ENCODE measurements around the gene PDE11A.

The PDE11A gene

GRCh38 chr2:177822941-177823340 lies 249.6 kb downstream of the PDE11A start:
- ATAC-seq: no peak

GRCh38 chr2:177818412-177818811 lies 254.2 kb downstream of the PDE11A start:
- TF ChIP-seq ZNF70 (CRISPR knock-in tag; IDR thresholded peaks at IDR 0.05): no peak
- TF ChIP-seq CSRNP3 (CRISPR knock-in tag; IDR thresholded peaks at IDR 0.05): no peak
- no peak for TF ChIP-seq ZFP3 (CRISPR knock-in tag; IDR thresholded peaks at IDR 0.05)
- no peak for TF ChIP-seq OSR1 (CRISPR knock-in tag; IDR thresholded peaks at IDR 0.05)
- no peak for TF ChIP-seq TSHZ2 (CRISPR knock-in tag; IDR thresholded peaks at IDR 0.05)
- no peak for TF ChIP-seq TCF4 (CRISPR knock-in tag; IDR thresholded peaks at IDR 0.05; ENCODE audit: borderline replicate concordance)
- no peak for TF ChIP-seq BACH2 (CRISPR knock-in tag; IDR thresholded peaks at IDR 0.05; ENCODE audit: borderline replicate concordance)
- no peak for TF ChIP-seq SNAI2 (CRISPR knock-in tag; IDR thresholded peaks at IDR 0.05)
- TF ChIP-seq ISL1 (CRISPR knock-in tag; IDR thresholded peaks at IDR 0.05): no peak
- no peak for TF ChIP-seq CSDC2 (CRISPR knock-in tag; IDR thresholded peaks at IDR 0.05)
- TF ChIP-seq RARB (CRISPR knock-in tag; IDR thresholded peaks at IDR 0.05): no peak
- no peak for TF ChIP-seq ZFP30 (CRISPR knock-in tag; IDR thresholded peaks at IDR 0.05)
- no peak for TF ChIP-seq PATZ1 (CRISPR knock-in tag; IDR thresholded peaks at IDR 0.05; ENCODE audit: borderline replicate concordance)
- no peak for TF ChIP-seq ARNTL (CRISPR knock-in tag; IDR thresholded peaks at IDR 0.05; ENCODE audit: borderline replicate concordance, low read depth)
- no peak for TF ChIP-seq ESRRG (CRISPR knock-in tag; IDR thresholded peaks at IDR 0.05)
- TF ChIP-seq PPARA (CRISPR knock-in tag; IDR thresholded peaks at IDR 0.05; ENCODE audit: borderline replicate concordance): no peak
- TF ChIP-seq CREB5 (CRISPR knock-in tag; IDR thresholded peaks at IDR 0.05; ENCODE audit: low read depth): no peak
- no peak for TF ChIP-seq TOX (CRISPR knock-in tag; IDR thresholded peaks at IDR 0.05; ENCODE audit: borderline replicate concordance)
- TF ChIP-seq ZC3H10 (CRISPR knock-in tag; IDR thresholded peaks at IDR 0.05): no peak

More at GRCh38 chr2:177822941-177823340, 249.6 kb downstream of the PDE11A start:
- no peak for TF ChIP-seq CREB5 (CRISPR knock-in tag; IDR thresholded peaks at IDR 0.05; ENCODE audit: low read depth)
- TF ChIP-seq ZNF70 (CRISPR knock-in tag; IDR thresholded peaks at IDR 0.05): no peak
- no peak for TF ChIP-seq OSR1 (CRISPR knock-in tag; IDR thresholded peaks at IDR 0.05)
- TF ChIP-seq ESRRG (CRISPR knock-in tag; IDR thresholded peaks at IDR 0.05): no peak
- TF ChIP-seq CSRNP3 (CRISPR knock-in tag; IDR thresholded peaks at IDR 0.05): no peak
- TF ChIP-seq ZFP3 (CRISPR knock-in tag; IDR thresholded peaks at IDR 0.05): no peak
- TF ChIP-seq PPARA (CRISPR knock-in tag; IDR thresholded peaks at IDR 0.05; ENCODE audit: borderline replicate concordance): no peak
- TF ChIP-seq GLIS3 (CRISPR knock-in tag; IDR thresholded peaks at IDR 0.05): no peak
- TF ChIP-seq ZNF8 (CRISPR knock-in tag; IDR thresholded peaks at IDR 0.05): no peak
- TF ChIP-seq ZC3H10 (CRISPR knock-in tag; IDR thresholded peaks at IDR 0.05): no peak
- TF ChIP-seq ARNTL (CRISPR knock-in tag; IDR thresholded peaks at IDR 0.05; ENCODE audit: borderline replicate concordance, low read depth): no peak
- TF ChIP-seq SNAI2 (CRISPR knock-in tag; IDR thresholded peaks at IDR 0.05): no peak
- no peak for TF ChIP-seq ZFP30 (CRISPR knock-in tag; IDR thresholded peaks at IDR 0.05)

More at GRCh38 chr2:177818412-177818811, 254.2 kb downstream of the PDE11A start:
- no peak for ATAC-seq
